GM12875 (cell line): ENCODE data around the gene KIF21A.
"Not testable (repeated sequence)": the region's sequence is repeated elsewhere in the genome, so short reads cannot be mapped to it uniquely, and the experiment has no call there.

ENCODE experiments used
- H3K4me3 ChIP-seq: one replicate; pipeline ENCODE4 v1.5.1; 2011; ENCODE audit warnings: low read depth, low read length, control low read depth
- CTCF ChIP-seq: IDR thresholded peaks from 2 replicates; pipeline ENCODE4 v1.5.1; 2011; ENCODE audit warnings: low read depth, mild to moderate bottlenecking, control low read depth, inconsistent platforms, low read length, moderate library complexity, borderline replicate concordance; ENCODE audit not compliant: insufficient read depth

The KIF21A gene

GRCh38 chr12:39301422-39301821 lies 141.5 kb downstream of the KIF21A start:
- no peak for TF ChIP-seq CTCF
- H3K4me3 ChIP-seq, result no peak overlapping the region

- TF ChIP-seq CTCF, result no peak
- no peak overlapping the region for H3K4me3 ChIP-seq
These were observed 142.1 kb downstream of the KIF21A start for GRCh38 chr12:39300799-39301198.

GRCh38 chr12:39297891-39298290 lies 145.0 kb downstream of the KIF21A start:
- TF ChIP-seq CTCF, result no peak
- no peak overlapping the region for H3K4me3 ChIP-seq

GRCh38 chr12:39296496-39296895 lies 146.4 kb downstream of the KIF21A start:
- H3K4me3 ChIP-seq, result no peak overlapping the region
- no peak for TF ChIP-seq CTCF

- not testable (repeated sequence) for H3K4me3 ChIP-seq
These were observed 147.3 kb downstream of the KIF21A start for GRCh38 chr12:39295593-39295992.

- no peak for TF ChIP-seq CTCF
These were observed 148.2 kb downstream of the KIF21A start for GRCh38 chr12:39294715-39295114.

GRCh38 chr12:39292125-39292630 lies 150.7 kb downstream of the KIF21A start:
- no peak overlapping the region for H3K4me3 ChIP-seq
- no peak for TF ChIP-seq CTCF

More at GRCh38 chr12:39294715-39295114, 148.2 kb downstream of the KIF21A start:
- H3K4me3 ChIP-seq, result no peak overlapping the region

GRCh38 chr12:39287817-39288216 lies 155.1 kb downstream of the KIF21A start:
- H3K4me3 ChIP-seq, result no peak overlapping the region
- no peak for TF ChIP-seq CTCF
